H1 (cell line): ENCODE data around the gene GRIK2. TPM values are rescaled to one million over a fixed set of nuclear protein-coding genes. Genes with fewer than 3 reads are reported as not detected.

Experiments
- CTCF ChIA-PET: fragments of 300-600 bp; sonication (Branson Sonifier 250); formaldehyde crosslinking; loops from one replicate; lab custom pipeline; 2021; ENCODE audit not compliant: partially characterized antibody; lab: Charles Lee
- POLR2A ChIA-PET: fragments of 300-600 bp; sonication (Branson Sonifier 250); formaldehyde crosslinking; loops from one replicate; lab custom pipeline; 2021; ENCODE audit warnings: inconsistent platforms; ENCODE audit not compliant: partially characterized antibody; lab: Charles Lee
- DNase-seq, 2 experiments: peaks; one replicate each; pipeline versions ENCODE4 v3.0.0 to v3.0.0-alpha.2; 2010 to 2022; ENCODE audit warnings: low spot score in 2 of 2, low read depth in 1 of 2, mixed read lengths in 1 of 2
- FAIRE-seq: peaks from 2 replicates; lab custom pipeline; 2011; peaks lifted over from hg19 to GRCh38; lab: Jason Lieb, UNC
- H2AFZ ChIP-seq: 2 replicates; pipeline ENCODE4 v1.8.1; 2012; ENCODE audit warnings: low read length, inconsistent platforms
- H2AK5ac ChIP-seq: 2 replicates; pipeline ENCODE4 v1.6.1; 2013; ENCODE audit warnings: low read depth, low read length
- H2BK120ac ChIP-seq: replicated peaks from 2 replicates; pipeline ENCODE3; 2013; ENCODE audit warnings: low read depth, low read length, inconsistent platforms
- H2BK12ac ChIP-seq: 2 replicates; pipeline ENCODE4 v1.6.1; 2013; ENCODE audit warnings: low read depth, low read length
- H2BK15ac ChIP-seq: 2 replicates; pipeline ENCODE4 v1.6.1; 2013; ENCODE audit warnings: low read length
- H2BK20ac ChIP-seq: 2 replicates; pipeline ENCODE4 v1.6.1; 2013; ENCODE audit warnings: low read length
- H2BK5ac ChIP-seq: 2 replicates; pipeline ENCODE4 v1.6.1; 2013; ENCODE audit warnings: low read depth, low read length
- H3K14ac ChIP-seq: 2 replicates; pipeline ENCODE4 v1.6.1; 2013; ENCODE audit warnings: inconsistent platforms; ENCODE audit not compliant: insufficient read length
- H3K18ac ChIP-seq: 2 replicates; pipeline ENCODE4 v1.6.1; 2013; ENCODE audit warnings: low read length; ENCODE audit errors: extremely low read depth
- H3K23ac ChIP-seq: 2 replicates; pipeline ENCODE4 v1.6.1; 2013; ENCODE audit warnings: inconsistent platforms; ENCODE audit not compliant: insufficient read length
- H3K23me2 ChIP-seq: 2 replicates; pipeline ENCODE4 v1.6.1; 2013; ENCODE audit warnings: low read depth, low read length
- H3K27ac ChIP-seq: 2 replicates; pipeline ENCODE4 v1.6.1; 2011; ENCODE audit warnings: low read depth, low read length, inconsistent platforms
- H3K27me3 ChIP-seq, 4 experiments: replicated peaks in 1 of 4; 1 replicate in 1 of 4; 2 replicates in 3 of 4; pipeline versions ENCODE4 v1.6.1 to v1.8.1; 2011 to 2013; ENCODE audit warnings: low read length in 3 of 4, mild to moderate bottlenecking in 3 of 4, inconsistent platforms in 2 of 4, mixed read lengths in 2 of 4, moderate library complexity in 1 of 4; ENCODE audit not compliant: control insufficient read depth in 3 of 4, insufficient read depth in 3 of 4; ENCODE audit errors: extremely low read depth in 1 of 4
- H3K36me3 ChIP-seq, 4 experiments: 2 replicates each; pipeline versions ENCODE4 v1.6.1 to v1.8.1; 2011 to 2013; ENCODE audit warnings: mild to moderate bottlenecking in 4 of 4, low read length in 3 of 4, moderate library complexity in 2 of 4, control low read depth in 1 of 4, inconsistent platforms in 1 of 4; ENCODE audit not compliant: insufficient read depth in 4 of 4, control insufficient read depth in 2 of 4
- H3K4ac ChIP-seq: replicated peaks from 2 replicates; pipeline ENCODE3; 2013; ENCODE audit warnings: low read length, low read depth, mixed read lengths, inconsistent platforms; ENCODE audit not compliant: insufficient read length
- H3K4me1 ChIP-seq, 4 experiments: replicated peaks in 1 of 4; 1 replicate in 1 of 4; 2 replicates in 3 of 4; pipeline versions ENCODE4 v1.6.1 to v1.8.1; 2011 to 2013; ENCODE audit warnings: low read length in 3 of 4, inconsistent platforms in 2 of 4, mixed read lengths in 1 of 4; ENCODE audit not compliant: insufficient read depth in 4 of 4, control insufficient read depth in 3 of 4
- H3K4me2 ChIP-seq, 2 experiments: 2 replicates each; pipeline versions ENCODE4 v1.6.1 to v1.8.1; 2011 to 2013; ENCODE audit warnings: low read depth in 2 of 2, low read length in 2 of 2, control low read depth in 1 of 2, inconsistent platforms in 1 of 2, mild to moderate bottlenecking in 1 of 2; ENCODE audit not compliant: insufficient read depth in 1 of 2
- H3K4me3 ChIP-seq, 4 experiments: fragments of 200-600, 300-600 bp in 1 of 4; sonication (generic), shearing (Covaris generic), sonication (Bioruptor Twin) in 1 of 4; 2 replicates each; pipeline versions ENCODE4 v1.5.1 to v1.8.1; 2011 to 2016; ENCODE audit warnings: low read length in 4 of 4, low read depth in 3 of 4, control low read depth in 2 of 4, inconsistent platforms in 2 of 4, mild to moderate bottlenecking in 2 of 4, mixed read lengths in 1 of 4, moderate library complexity in 1 of 4; ENCODE audit not compliant: insufficient read depth in 2 of 4; ENCODE audit errors: extremely low read depth in 1 of 4
- H3K56ac ChIP-seq: replicated peaks from 2 replicates; pipeline ENCODE3; 2013; ENCODE audit warnings: low read depth, mild to moderate bottlenecking, mixed read lengths, low read length, inconsistent platforms; ENCODE audit not compliant: insufficient read length
- H3K79me1 ChIP-seq: 2 replicates; pipeline ENCODE4 v1.6.1; 2013; ENCODE audit warnings: low read depth, low read length, control low read depth
- H3K79me2 ChIP-seq, 2 experiments: 2 replicates each; pipeline versions ENCODE4 v1.6.1 to v1.8.1; 2012 to 2013; ENCODE audit warnings: low read length in 2 of 2, mild to moderate bottlenecking in 2 of 2, inconsistent platforms in 1 of 2; ENCODE audit not compliant: insufficient read depth in 2 of 2, control insufficient read depth in 1 of 2
- H3K9ac ChIP-seq, 4 experiments: replicated peaks in 1 of 4; 1 replicate in 1 of 4; 2 replicates in 3 of 4; pipeline versions ENCODE4 v1.6.1 to v1.8.1; 2011 to 2013; ENCODE audit warnings: low read depth in 3 of 4, low read length in 3 of 4, control low read depth in 2 of 4, mild to moderate bottlenecking in 2 of 4, moderate library complexity in 2 of 4, inconsistent platforms in 1 of 4; ENCODE audit errors: extremely low read depth in 1 of 4
- H3K9me3 ChIP-seq, 2 experiments: 2 replicates each; pipeline versions ENCODE4 v1.6.1 to v1.8.1; 2012 to 2013; ENCODE audit warnings: mild to moderate bottlenecking in 2 of 2, moderate library complexity in 2 of 2, control low read depth in 1 of 2, inconsistent platforms in 1 of 2, low read depth in 1 of 2, low read length in 1 of 2, mixed read lengths in 1 of 2; ENCODE audit not compliant: insufficient read depth in 2 of 2
- H4K20me1 ChIP-seq, 2 experiments: replicated peaks in 1 of 2; 2 replicates each; pipeline versions ENCODE3 to v1.8.1; 2011 to 2013; ENCODE audit warnings: inconsistent platforms in 2 of 2, low read length in 2 of 2, mild to moderate bottlenecking in 1 of 2; ENCODE audit not compliant: insufficient read depth in 2 of 2, control insufficient read depth in 1 of 2
- H4K5ac ChIP-seq: 2 replicates; pipeline ENCODE4 v1.6.1; 2013; ENCODE audit warnings: low read length, low read depth, mixed read lengths, inconsistent platforms; ENCODE audit not compliant: insufficient read length
- H4K8ac ChIP-seq: 2 replicates; pipeline ENCODE4 v1.8.0; 2013; ENCODE audit warnings: mild to moderate bottlenecking, moderate library complexity, low read length, inconsistent platforms; ENCODE audit not compliant: insufficient read depth; ENCODE audit errors: extremely low read depth
- H4K91ac ChIP-seq: replicated peaks from 2 replicates; pipeline ENCODE3; 2013; ENCODE audit warnings: low read length, mixed read lengths, inconsistent platforms; ENCODE audit not compliant: insufficient read length
- ATF3 ChIP-seq: IDR thresholded peaks from 2 replicates; pipeline ENCODE4 v1.6.1; 2011; ENCODE audit warnings: low read depth, mild to moderate bottlenecking, low read length; ENCODE audit not compliant: insufficient read depth
- CBX8 ChIP-seq: fragments of 300-800, 300-1000 bp; sonication (generic); IDR thresholded peaks from 2 replicates; pipeline ENCODE4 v1.7.1; 2016; ENCODE audit warnings: low read depth, low read length, borderline replicate concordance
- GTF2F1 ChIP-seq: IDR thresholded peaks from 2 replicates; pipeline ENCODE4 v1.6.1; 2012; ENCODE audit warnings: low read depth, low read length, improper control_type of control experiment, borderline replicate concordance
- JUND ChIP-seq: IDR thresholded peaks from 2 replicates; pipeline ENCODE4 v1.6.1; 2011; ENCODE audit warnings: mild to moderate bottlenecking, improper control_type of control experiment, low read length
- KDM1A ChIP-seq: fragments of 200-600, 300-600 bp; sonication (generic); IDR thresholded peaks from 2 replicates; pipeline ENCODE4 v1.7.1; 2016; ENCODE audit warnings: mild to moderate bottlenecking, low read length, borderline replicate concordance
- KDM4A ChIP-seq: IDR thresholded peaks from one replicate; pipeline ENCODE4 v1.7.1; 2012; ENCODE audit warnings: low read depth, mild to moderate bottlenecking, moderate library complexity, low read length, inconsistent platforms; ENCODE audit not compliant: severe bottlenecking
- PHF8 ChIP-seq: fragments of 200-600 bp; sonication (generic); conservative IDR thresholded peaks from 2 replicates; pipeline ENCODE4 v1.7.1; 2012; ENCODE audit warnings: low read depth, mild to moderate bottlenecking, inconsistent platforms, low read length, moderate library complexity
- POLR2AphosphoS5 ChIP-seq: IDR thresholded peaks from 2 replicates; pipeline ENCODE4 v1.6.1; 2011; ENCODE audit warnings: low read depth, low read length
- SAP30 ChIP-seq: fragments of 300-600 bp; sonication (generic); IDR thresholded peaks from 2 replicates; pipeline ENCODE4 v1.7.1; 2012; ENCODE audit warnings: low read length, moderate library complexity, mild to moderate bottlenecking, inconsistent platforms; ENCODE audit not compliant: insufficient read depth, insufficient replicate concordance
- SIN3A ChIP-seq, 2 experiments: IDR thresholded peaks in 1 of 2; conservative IDR thresholded peaks in 1 of 2; 2 replicates each; pipeline ENCODE4 v1.6.1; 2011 to 2012; ENCODE audit warnings: low read length in 2 of 2, improper control_type of control experiment in 1 of 2, low read depth in 1 of 2, mild to moderate bottlenecking in 1 of 2
- SP2 ChIP-seq: IDR thresholded peaks from 2 replicates; pipeline ENCODE4 v1.6.1; 2012; ENCODE audit warnings: mild to moderate bottlenecking, low read length, inconsistent platforms
- TCF12 ChIP-seq: IDR thresholded peaks from 2 replicates; pipeline ENCODE4 v1.6.1; 2011; ENCODE audit warnings: low read depth, mild to moderate bottlenecking, low read length
- WGBS, 2 experiments: shearing (Covaris generic) in 1 of 2; methylation state at CpG; one replicate each; pipeline versions ENCODE4 v1.1.6 to v1.1.7; 2013 to 2015; ENCODE audit warnings: low lambda C conversion rate in 2 of 2, mixed read lengths in 2 of 2, inconsistent platforms in 1 of 2, low coverage in 1 of 2, missing lambda C conversion rate in 1 of 2; ENCODE audit not compliant: insufficient replicate concordance in 2 of 2, insufficient coverage in 1 of 2, insufficient read length in 1 of 2; ENCODE audit errors: extremely low coverage in 1 of 2, missing lambda C conversion rate in 1 of 2; 5-methylcytosine and 5-hydroxymethylcytosine counted together
- polyA plus RNA-seq, 7 experiments: library from polyadenylated mRNA; depleted of rRNA in 3 of 7; stranded (reverse) in 5 of 7; unstranded in 2 of 7; fragments of >200 nt in 5 of 7; fragments of 200-250 nt in 2 of 7; gene quantifications; 1 replicate in 5 of 7; 2 replicates in 1 of 7; 4 replicates in 1 of 7; pipeline versions ENCODE4 v1.2.1 to v1.2.3, GENCODE V29; 2011 to 2013; ENCODE audit warnings: missing spikeins in 2 of 7, mixed read lengths in 2 of 7
- total RNA-seq: library from RNA; stranded (reverse); fragmentation: NEBNext Ultra II Directional; extraction: Animal tissue kit (Norgen Biotek cat#: 25700); gene quantifications from 2 replicates; pipeline ENCODE4 v1.2.1, GENCODE V29; 2021
- TF ChIP-seq, protein P1 (sequence below): IDR thresholded peaks from 2 replicates; pipeline ENCODE4 v1.6.1; 2012; ENCODE audit warnings: inconsistent platforms

The GRIK2 gene
- total and polyA plus RNA-seq, 2 of the 8 experiments (the other 6 are each of a cell fraction or from before 2014, with no cell fraction given) = 1.8 to 2.2 TPM

DNA sequence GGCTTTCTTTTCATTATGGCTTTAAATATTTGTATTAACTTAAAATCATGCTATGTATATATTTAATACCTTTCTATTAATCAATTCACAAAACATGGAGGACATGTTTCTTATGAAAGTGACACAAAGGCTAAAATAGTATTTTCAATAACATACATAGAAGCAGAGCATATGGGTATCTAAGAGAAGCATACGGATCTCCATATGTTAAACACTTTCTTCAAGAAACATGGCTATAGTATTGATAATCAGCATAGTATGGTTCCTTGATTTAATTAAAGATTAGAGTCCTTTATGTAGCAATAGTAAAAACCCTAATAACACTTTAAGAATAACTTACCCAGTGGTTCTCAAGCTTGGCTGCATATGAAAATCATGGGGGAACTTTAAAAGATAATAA lies 58.5 kb downstream of the GRIK2 start:
- H3K36me3 ChIP-seq = no peaks in the 10 kb centered on the region
- TF ChIP-seq SIN3A (conservative IDR thresholded peaks at IDR 0.05 in 1 of 2, IDR thresholded peaks at IDR 0.05 in 1 of 2; ENCODE audit: low read depth in 1 of 2, low read length in 2 of 2) = no peak
- TF ChIP-seq JUND = no peak
- TF ChIP-seq KDM4A = no peak
- TF ChIP-seq PHF8 = no peak
- TF ChIP-seq SAP30 = no peak
- TF ChIP-seq GTF2F1 = no peak
- no peak for TF ChIP-seq CBX8
- TF ChIP-seq KDM1A = no peak
- no peak for TF ChIP-seq ATF3
- TF ChIP-seq, protein P1, sequence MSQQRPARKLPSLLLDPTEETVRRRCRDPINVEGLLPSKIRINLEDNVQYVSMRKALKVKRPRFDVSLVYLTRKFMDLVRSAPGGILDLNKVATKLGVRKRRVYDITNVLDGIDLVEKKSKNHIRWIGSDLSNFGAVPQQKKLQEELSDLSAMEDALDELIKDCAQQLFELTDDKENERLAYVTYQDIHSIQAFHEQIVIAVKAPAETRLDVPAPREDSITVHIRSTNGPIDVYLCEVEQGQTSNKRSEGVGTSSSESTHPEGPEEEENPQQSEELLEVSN = no peak
- no peak for TF ChIP-seq SP2
- no peak for TF ChIP-seq POLR2AphosphoS5
- no peak for TF ChIP-seq TCF12

More for the DNA sequence above, 58.5 kb downstream of the GRIK2 start:
- no peak overlapping the region for H3K56ac ChIP-seq
- H4K20me1 ChIP-seq = no peaks in the 10 kb centered on the region
- H3K23ac ChIP-seq = no peak overlapping the region
- no peak overlapping the region for H3K9ac ChIP-seq
- no peak overlapping the region for H3K14ac ChIP-seq
- no peak overlapping the region for H4K8ac ChIP-seq
- no peaks in the 10 kb centered on the region for H3K79me2 ChIP-seq
- H3K27ac ChIP-seq = no peak overlapping the region
- no peak for FAIRE-seq
- H2BK12ac ChIP-seq = no peak overlapping the region
- H3K18ac ChIP-seq = no peak overlapping the region
- no peaks in the 10 kb centered on the region for H3K27me3 ChIP-seq
- CTCF ChIA-PET = no interaction called here
- no peaks in the 10 kb centered on the region for H3K9me3 ChIP-seq
- H2BK120ac ChIP-seq = no peak overlapping the region
- no peak overlapping the region for H2BK15ac ChIP-seq
- no peak overlapping the region for H2BK5ac ChIP-seq
- no peak overlapping the region for H3K4me3 ChIP-seq
- no peaks in the 10 kb centered on the region for H3K79me1 ChIP-seq
- no peak overlapping the region for H2AFZ ChIP-seq
- no peak overlapping the region for H2BK20ac ChIP-seq
- H4K91ac ChIP-seq = no peak overlapping the region
- no peak overlapping the region for H4K5ac ChIP-seq
- no peak overlapping the region for H2AK5ac ChIP-seq
- no peaks in the 10 kb centered on the region for H3K4me1 ChIP-seq
- no peaks in the 10 kb centered on the region; the same call in 1 of the 2 replicates for H3K23me2 ChIP-seq
- no peak overlapping the region for H3K4ac ChIP-seq
- POLR2A ChIA-PET = no interaction called here
- H3K4me2 ChIP-seq = no peak overlapping the region
- DNase-seq = no peak
- 100% methylated on average over 1 of the region's 1 CpG; no CpG with 5 or more reads in 1 of the 2 experiments for WGBS, 2 experiments
